Measurements from ENCODE around the gene ATE1. TPM values are rescaled to one million over a fixed set of nuclear protein-coding genes. Genes with fewer than 3 reads are reported as not detected.

Gene ATE1
- total and polyA plus RNA-seq, 2 experiments from 2014 or later, result 17.4 to 24.5 TPM

DNA sequence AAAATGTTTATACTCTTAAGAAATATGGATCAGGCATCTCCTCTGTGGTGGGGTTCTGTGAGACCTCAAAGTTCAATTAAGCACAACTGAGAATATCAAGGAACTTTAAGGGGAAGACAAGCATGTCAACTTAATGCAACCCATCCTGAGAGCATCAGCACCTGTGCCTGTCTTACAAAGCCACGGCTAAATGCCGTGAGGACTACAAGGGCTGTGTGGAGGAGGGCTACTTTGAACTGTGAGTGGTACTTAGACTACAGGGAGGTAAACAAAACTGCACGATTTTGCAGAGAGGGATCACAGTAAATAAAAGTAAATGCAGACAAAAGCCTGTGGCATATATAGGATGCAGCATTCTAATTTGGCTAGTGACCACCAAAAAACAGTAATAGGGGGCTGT is 139.1 kb downstream of the ATE1 start:
- Mint-ChIP-seq H3K4me3 (no peak overlapping the region), H3K4me1 (peaks cover 4% of the 10 kb centered on the region; the same call in 1 of the 3 replicates), H3K27ac (no peak overlapping the region), H3K36me3 (ENCODE audit: low read depth) (peaks cover 7% of the 10 kb centered on the region; the same call in 2 of the 3 replicates), H3K27me3 (ENCODE audit: insufficient read depth, low read depth, poor library complexity) (peaks cover 1% of the 10 kb centered on the region), H3K9me3 (no peaks in the 10 kb centered on the region)
- H3K4me2 ChIP-seq, result no peak overlapping the region
- no peak overlapping the region for H3K4me3 ChIP-seq
- TF ChIP-seq CREB1 (CRISPR knock-in tag; IDR thresholded peaks at IDR 0.05; ENCODE audit: low read depth) (no peak), ZNF331 (CRISPR knock-in tag; IDR thresholded peaks at IDR 0.05; ENCODE audit: low read depth) (no peak), EZH2phosphoT487 (IDR thresholded peaks at IDR 0.05; ENCODE audit: unreplicated experiment) (no peak), POLR2AphosphoS5 (IDR thresholded peaks at IDR 0.05; ENCODE audit: low read depth) (no peak), JUNB (IDR thresholded peaks at IDR 0.05; ENCODE audit: unreplicated experiment) (no peak), ZNF114 (CRISPR knock-in tag; IDR thresholded peaks at IDR 0.05) (no peak), NANOG (IDR thresholded peaks at IDR 0.05; ENCODE audit: borderline replicate concordance) (no peak), STAT1 (IDR thresholded peaks at IDR 0.05; ENCODE audit: unreplicated experiment) (no peak), EZH2 (IDR thresholded peaks at IDR 0.05; ENCODE audit: low read depth, unreplicated experiment) (no peak)
- TF ChIP-seq, protein P1, sequence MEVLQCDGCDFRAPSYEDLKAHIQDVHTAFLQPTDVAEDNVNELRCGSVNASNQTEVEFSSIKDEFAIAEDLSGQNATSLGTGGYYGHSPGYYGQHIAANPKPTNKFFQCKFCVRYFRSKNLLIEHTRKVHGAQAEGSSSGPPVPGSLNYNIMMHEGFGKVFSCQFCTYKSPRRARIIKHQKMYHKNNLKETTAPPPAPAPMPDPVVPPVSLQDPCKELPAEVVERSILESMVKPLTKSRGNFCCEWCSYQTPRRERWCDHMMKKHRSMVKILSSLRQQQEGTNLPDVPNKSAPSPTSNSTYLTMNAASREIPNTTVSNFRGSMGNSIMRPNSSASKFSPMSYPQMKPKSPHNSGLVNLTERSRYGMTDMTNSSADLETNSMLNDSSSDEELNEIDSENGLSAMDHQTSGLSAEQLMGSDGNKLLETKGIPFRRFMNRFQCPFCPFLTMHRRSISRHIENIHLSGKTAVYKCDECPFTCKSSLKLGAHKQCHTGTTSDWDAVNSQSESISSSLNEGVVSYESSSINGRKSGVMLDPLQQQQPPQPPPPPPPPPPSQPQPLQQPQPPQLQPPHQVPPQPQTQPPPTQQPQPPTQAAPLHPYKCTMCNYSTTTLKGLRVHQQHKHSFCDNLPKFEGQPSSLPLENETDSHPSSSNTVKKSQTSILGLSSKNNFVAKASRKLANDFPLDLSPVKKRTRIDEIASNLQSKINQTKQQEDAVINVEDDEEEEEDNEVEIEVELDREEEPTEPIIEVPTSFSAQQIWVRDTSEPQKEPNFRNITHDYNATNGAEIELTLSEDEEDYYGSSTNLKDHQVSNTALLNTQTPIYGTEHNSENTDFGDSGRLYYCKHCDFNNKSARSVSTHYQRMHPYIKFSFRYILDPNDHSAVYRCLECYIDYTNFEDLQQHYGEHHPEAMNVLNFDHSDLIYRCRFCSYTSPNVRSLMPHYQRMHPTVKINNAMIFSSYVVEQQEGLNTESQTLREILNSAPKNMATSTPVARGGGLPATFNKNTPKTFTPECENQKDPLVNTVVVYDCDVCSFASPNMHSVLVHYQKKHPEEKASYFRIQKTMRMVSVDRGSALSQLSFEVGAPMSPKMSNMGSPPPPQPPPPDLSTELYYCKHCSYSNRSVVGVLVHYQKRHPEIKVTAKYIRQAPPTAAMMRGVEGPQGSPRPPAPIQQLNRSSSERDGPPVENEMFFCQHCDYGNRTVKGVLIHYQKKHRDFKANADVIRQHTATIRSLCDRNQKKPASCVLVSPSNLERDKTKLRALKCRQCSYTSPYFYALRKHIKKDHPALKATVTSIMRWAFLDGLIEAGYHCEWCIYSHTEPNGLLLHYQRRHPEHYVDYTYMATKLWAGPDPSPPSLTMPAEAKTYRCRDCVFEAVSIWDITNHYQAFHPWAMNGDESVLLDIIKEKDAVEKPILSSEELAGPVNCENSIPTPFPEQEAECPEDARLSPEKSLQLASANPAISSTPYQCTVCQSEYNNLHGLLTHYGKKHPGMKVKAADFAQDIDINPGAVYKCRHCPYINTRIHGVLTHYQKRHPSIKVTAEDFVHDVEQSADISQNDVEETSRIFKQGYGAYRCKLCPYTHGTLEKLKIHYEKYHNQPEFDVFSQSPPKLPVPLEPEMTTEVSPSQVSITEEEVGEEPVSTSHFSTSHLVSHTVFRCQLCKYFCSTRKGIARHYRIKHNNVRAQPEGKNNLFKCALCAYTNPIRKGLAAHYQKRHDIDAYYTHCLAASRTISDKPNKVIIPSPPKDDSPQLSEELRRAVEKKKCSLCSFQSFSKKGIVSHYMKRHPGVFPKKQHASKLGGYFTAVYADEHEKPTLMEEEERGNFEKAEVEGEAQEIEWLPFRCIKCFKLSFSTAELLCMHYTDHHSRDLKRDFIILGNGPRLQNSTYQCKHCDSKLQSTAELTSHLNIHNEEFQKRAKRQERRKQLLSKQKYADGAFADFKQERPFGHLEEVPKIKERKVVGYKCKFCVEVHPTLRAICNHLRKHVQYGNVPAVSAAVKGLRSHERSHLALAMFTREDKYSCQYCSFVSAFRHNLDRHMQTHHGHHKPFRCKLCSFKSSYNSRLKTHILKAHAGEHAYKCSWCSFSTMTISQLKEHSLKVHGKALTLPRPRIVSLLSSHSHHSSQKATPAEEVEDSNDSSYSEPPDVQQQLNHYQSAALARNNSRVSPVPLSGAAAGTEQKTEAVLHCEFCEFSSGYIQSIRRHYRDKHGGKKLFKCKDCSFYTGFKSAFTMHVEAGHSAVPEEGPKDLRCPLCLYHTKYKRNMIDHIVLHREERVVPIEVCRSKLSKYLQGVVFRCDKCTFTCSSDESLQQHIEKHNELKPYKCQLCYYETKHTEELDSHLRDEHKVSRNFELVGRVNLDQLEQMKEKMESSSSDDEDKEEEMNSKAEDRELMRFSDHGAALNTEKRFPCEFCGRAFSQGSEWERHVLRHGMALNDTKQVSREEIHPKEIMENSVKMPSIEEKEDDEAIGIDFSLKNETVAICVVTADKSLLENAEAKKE (CRISPR knock-in tag; IDR thresholded peaks at IDR 0.05), result no peak
- TF ChIP-seq, protein P2, sequence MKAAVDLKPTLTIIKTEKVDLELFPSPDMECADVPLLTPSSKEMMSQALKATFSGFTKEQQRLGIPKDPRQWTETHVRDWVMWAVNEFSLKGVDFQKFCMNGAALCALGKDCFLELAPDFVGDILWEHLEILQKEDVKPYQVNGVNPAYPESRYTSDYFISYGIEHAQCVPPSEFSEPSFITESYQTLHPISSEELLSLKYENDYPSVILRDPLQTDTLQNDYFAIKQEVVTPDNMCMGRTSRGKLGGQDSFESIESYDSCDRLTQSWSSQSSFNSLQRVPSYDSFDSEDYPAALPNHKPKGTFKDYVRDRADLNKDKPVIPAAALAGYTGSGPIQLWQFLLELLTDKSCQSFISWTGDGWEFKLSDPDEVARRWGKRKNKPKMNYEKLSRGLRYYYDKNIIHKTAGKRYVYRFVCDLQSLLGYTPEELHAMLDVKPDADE (IDR thresholded peaks at IDR 0.05), result no peak
- TF ChIP-seq, protein P3, sequence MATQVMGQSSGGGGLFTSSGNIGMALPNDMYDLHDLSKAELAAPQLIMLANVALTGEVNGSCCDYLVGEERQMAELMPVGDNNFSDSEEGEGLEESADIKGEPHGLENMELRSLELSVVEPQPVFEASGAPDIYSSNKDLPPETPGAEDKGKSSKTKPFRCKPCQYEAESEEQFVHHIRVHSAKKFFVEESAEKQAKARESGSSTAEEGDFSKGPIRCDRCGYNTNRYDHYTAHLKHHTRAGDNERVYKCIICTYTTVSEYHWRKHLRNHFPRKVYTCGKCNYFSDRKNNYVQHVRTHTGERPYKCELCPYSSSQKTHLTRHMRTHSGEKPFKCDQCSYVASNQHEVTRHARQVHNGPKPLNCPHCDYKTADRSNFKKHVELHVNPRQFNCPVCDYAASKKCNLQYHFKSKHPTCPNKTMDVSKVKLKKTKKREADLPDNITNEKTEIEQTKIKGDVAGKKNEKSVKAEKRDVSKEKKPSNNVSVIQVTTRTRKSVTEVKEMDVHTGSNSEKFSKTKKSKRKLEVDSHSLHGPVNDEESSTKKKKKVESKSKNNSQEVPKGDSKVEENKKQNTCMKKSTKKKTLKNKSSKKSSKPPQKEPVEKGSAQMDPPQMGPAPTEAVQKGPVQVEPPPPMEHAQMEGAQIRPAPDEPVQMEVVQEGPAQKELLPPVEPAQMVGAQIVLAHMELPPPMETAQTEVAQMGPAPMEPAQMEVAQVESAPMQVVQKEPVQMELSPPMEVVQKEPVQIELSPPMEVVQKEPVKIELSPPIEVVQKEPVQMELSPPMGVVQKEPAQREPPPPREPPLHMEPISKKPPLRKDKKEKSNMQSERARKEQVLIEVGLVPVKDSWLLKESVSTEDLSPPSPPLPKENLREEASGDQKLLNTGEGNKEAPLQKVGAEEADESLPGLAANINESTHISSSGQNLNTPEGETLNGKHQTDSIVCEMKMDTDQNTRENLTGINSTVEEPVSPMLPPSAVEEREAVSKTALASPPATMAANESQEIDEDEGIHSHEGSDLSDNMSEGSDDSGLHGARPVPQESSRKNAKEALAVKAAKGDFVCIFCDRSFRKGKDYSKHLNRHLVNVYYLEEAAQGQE (IDR thresholded peaks at IDR 0.05; ENCODE audit: unreplicated experiment), result no peak
- TF ChIP-seq, protein P4, sequence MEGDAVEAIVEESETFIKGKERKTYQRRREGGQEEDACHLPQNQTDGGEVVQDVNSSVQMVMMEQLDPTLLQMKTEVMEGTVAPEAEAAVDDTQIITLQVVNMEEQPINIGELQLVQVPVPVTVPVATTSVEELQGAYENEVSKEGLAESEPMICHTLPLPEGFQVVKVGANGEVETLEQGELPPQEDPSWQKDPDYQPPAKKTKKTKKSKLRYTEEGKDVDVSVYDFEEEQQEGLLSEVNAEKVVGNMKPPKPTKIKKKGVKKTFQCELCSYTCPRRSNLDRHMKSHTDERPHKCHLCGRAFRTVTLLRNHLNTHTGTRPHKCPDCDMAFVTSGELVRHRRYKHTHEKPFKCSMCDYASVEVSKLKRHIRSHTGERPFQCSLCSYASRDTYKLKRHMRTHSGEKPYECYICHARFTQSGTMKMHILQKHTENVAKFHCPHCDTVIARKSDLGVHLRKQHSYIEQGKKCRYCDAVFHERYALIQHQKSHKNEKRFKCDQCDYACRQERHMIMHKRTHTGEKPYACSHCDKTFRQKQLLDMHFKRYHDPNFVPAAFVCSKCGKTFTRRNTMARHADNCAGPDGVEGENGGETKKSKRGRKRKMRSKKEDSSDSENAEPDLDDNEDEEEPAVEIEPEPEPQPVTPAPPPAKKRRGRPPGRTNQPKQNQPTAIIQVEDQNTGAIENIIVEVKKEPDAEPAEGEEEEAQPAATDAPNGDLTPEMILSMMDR (conservative IDR thresholded peaks at IDR 0.05; ENCODE audit: low read depth in 2 of 2), result no peak
- ATAC-seq, result no peak
- H2AFZ ChIP-seq, result no peak overlapping the region
- H3K9me2 ChIP-seq (ENCODE audit: insufficient read depth), result no peaks in the 10 kb centered on the region
- H3K4me1 ChIP-seq (ENCODE audit: insufficient read depth), result no peaks in the 10 kb centered on the region
- H3K79me2 ChIP-seq (replicated peaks; ENCODE audit: insufficient read depth), result no peaks in the 10 kb centered on the region
- no peak for DNase-seq (ENCODE audit: low spot score)
- no peak overlapping the region for H3K27ac ChIP-seq (ENCODE audit: low read depth)
- H3K27me3 ChIP-seq (ENCODE audit: insufficient read depth), result no peaks in the 10 kb centered on the region
- H4K20me1 ChIP-seq (replicated peaks; ENCODE audit: insufficient read depth), result no peaks in the 10 kb centered on the region
- no peaks in the 10 kb centered on the region for H3F3A ChIP-seq (replicated peaks; ENCODE audit: low read depth)
- H3K36me3 ChIP-seq (ENCODE audit: insufficient read depth), result no peaks in the 10 kb centered on the region

Measured in GM23338 (cell line).